H9 (cell line): ENCODE results near the gene SPECC1L. TPM values are rescaled to one million over a fixed set of nuclear protein-coding genes. Genes with fewer than 3 reads are reported as not detected.

Source experiments
- DNase-seq: peaks from one replicate; pipeline ENCODE4 v3.0.0-alpha.2; 2017
- H2AFZ ChIP-seq: one replicate; pipeline ENCODE4 v1.6.1; 2013; ENCODE audit warnings: mild to moderate bottlenecking, low read length, control low read depth, moderate library complexity
- H2AK5ac ChIP-seq: 2 replicates; pipeline ENCODE4 v1.6.1; 2013; ENCODE audit warnings: low read length, control low read depth, mixed read lengths; ENCODE audit not compliant: insufficient read length
- H2BK120ac ChIP-seq: one replicate; pipeline ENCODE4 v1.6.1; 2013; ENCODE audit warnings: low read depth, mild to moderate bottlenecking, low read length, control low read depth, inconsistent platforms; ENCODE audit not compliant: poor library complexity, severe bottlenecking
- H2BK12ac ChIP-seq: 2 replicates; pipeline ENCODE4 v1.6.1; 2013; ENCODE audit warnings: low read length, control low read depth, mixed read lengths, low read depth; ENCODE audit not compliant: insufficient read length
- H2BK15ac ChIP-seq: 2 replicates; pipeline ENCODE4 v1.6.1; 2013; ENCODE audit warnings: low read depth, low read length, control low read depth
- H2BK20ac ChIP-seq: one replicate; pipeline ENCODE4 v1.6.1; 2013; ENCODE audit warnings: low read depth, mild to moderate bottlenecking, low read length, control low read depth, inconsistent platforms; ENCODE audit not compliant: poor library complexity, severe bottlenecking
- H2BK5ac ChIP-seq: 2 replicates; pipeline ENCODE4 v1.6.1; 2013; ENCODE audit warnings: low read length, control low read depth, mixed read lengths; ENCODE audit not compliant: insufficient read length
- H3K14ac ChIP-seq: 2 replicates; pipeline ENCODE4 v1.6.1; 2013; ENCODE audit warnings: low read length, control low read depth; ENCODE audit not compliant: insufficient read depth
- H3K18ac ChIP-seq: 2 replicates; pipeline ENCODE4 v1.6.1; 2013; ENCODE audit warnings: low read depth, mild to moderate bottlenecking, mixed read lengths, low read length, control low read depth; ENCODE audit not compliant: insufficient read length
- H3K23ac ChIP-seq: 2 replicates; pipeline ENCODE4 v1.6.1; 2013; ENCODE audit warnings: low read length, control low read depth, mixed read lengths, low read depth; ENCODE audit not compliant: insufficient read length
- H3K23me2 ChIP-seq: 2 replicates; pipeline ENCODE4 v1.6.1; 2013; ENCODE audit warnings: low read depth, mild to moderate bottlenecking, mixed read lengths, low read length, control low read depth; ENCODE audit not compliant: insufficient read length, poor library complexity, severe bottlenecking
- H3K27ac ChIP-seq: 2 replicates; pipeline ENCODE4 v1.5.1; 2013; ENCODE audit warnings: low read length, control low read depth, mixed read lengths, low read depth; ENCODE audit not compliant: insufficient read length
- H3K27me3 ChIP-seq: 2 replicates; pipeline ENCODE4 v1.6.1; 2013; ENCODE audit warnings: low read length, control low read depth, inconsistent platforms; ENCODE audit not compliant: insufficient read depth
- H3K4ac ChIP-seq: 2 replicates; pipeline ENCODE4 v1.6.1; 2013; ENCODE audit warnings: low read depth, mild to moderate bottlenecking, control low read depth, inconsistent platforms, low read length, moderate library complexity
- H3K4me1 ChIP-seq: 2 replicates; pipeline ENCODE4 v1.6.1; 2013; ENCODE audit warnings: low read length, control low read depth, inconsistent platforms; ENCODE audit not compliant: insufficient read depth
- H3K4me2 ChIP-seq: 2 replicates; pipeline ENCODE4 v1.6.1; 2013; ENCODE audit warnings: low read length, control low read depth, mixed read lengths; ENCODE audit not compliant: insufficient read length, insufficient read depth
- H3K56ac ChIP-seq: 2 replicates; pipeline ENCODE4 v1.6.1; 2013; ENCODE audit warnings: low read depth, mild to moderate bottlenecking, mixed read lengths, low read length, control low read depth; ENCODE audit not compliant: insufficient read length
- H3K79me1 ChIP-seq: 2 replicates; pipeline ENCODE4 v1.6.1; 2013; ENCODE audit warnings: low read depth, mild to moderate bottlenecking, moderate library complexity, low read length, control low read depth, inconsistent platforms; ENCODE audit not compliant: insufficient read depth, poor library complexity, severe bottlenecking
- H3K79me2 ChIP-seq: 2 replicates; pipeline ENCODE4 v1.6.1; 2013; ENCODE audit warnings: low read length, control low read depth, inconsistent platforms; ENCODE audit not compliant: insufficient read depth
- H3K9ac ChIP-seq: 2 replicates; pipeline ENCODE4 v1.6.1; 2013; ENCODE audit warnings: low read length, control low read depth, mixed read lengths; ENCODE audit not compliant: insufficient read length; ENCODE audit errors: extremely low read depth
- H3K9me3 ChIP-seq: one replicate; pipeline ENCODE4 v1.6.1; 2013; ENCODE audit warnings: low read depth, low read length, inconsistent platforms; ENCODE audit not compliant: control insufficient read depth
- H3T11ph ChIP-seq: one replicate; pipeline ENCODE4 v1.6.1; 2013; ENCODE audit warnings: mild to moderate bottlenecking, low read length, control low read depth, inconsistent platforms
- H4K20me1 ChIP-seq: one replicate; pipeline ENCODE4 v1.6.1; 2013; ENCODE audit not compliant: control insufficient read depth, insufficient read length, insufficient read depth
- H4K5ac ChIP-seq: 2 replicates; pipeline ENCODE4 v1.6.1; 2013; ENCODE audit warnings: low read depth, mild to moderate bottlenecking, mixed read lengths, low read length, control low read depth; ENCODE audit not compliant: insufficient read length
- H4K8ac ChIP-seq: replicated peaks from 2 replicates; pipeline ENCODE4 v1.6.1; 2013; ENCODE audit warnings: low read length, control low read depth, mixed read lengths, low read depth; ENCODE audit not compliant: insufficient read length
- H4K91ac ChIP-seq: 2 replicates; pipeline ENCODE4 v1.6.1; 2013; ENCODE audit warnings: low read depth, mild to moderate bottlenecking, moderate library complexity, mixed read lengths, low read length, control low read depth; ENCODE audit not compliant: insufficient read length
- H3K27ac Mint-ChIP-seq, 3 experiments: 2 replicates in 2 of 3; 3 replicates in 1 of 3; pipeline ENCODE4 v1.8.0; 2020 to 2021; ENCODE audit warnings: mixed read lengths in 3 of 3, mild to moderate bottlenecking in 1 of 3, moderate library complexity in 1 of 3
- H3K27me3 Mint-ChIP-seq: 2 replicates; pipeline ENCODE4 v1.8.0; 2021; ENCODE audit warnings: low read depth, mild to moderate bottlenecking, moderate library complexity, mixed read lengths
- H3K36me3 Mint-ChIP-seq, 3 experiments: 2 replicates in 2 of 3; 3 replicates in 1 of 3; pipeline ENCODE4 v1.8.0; 2020 to 2021; ENCODE audit warnings: low read depth in 3 of 3, mixed read lengths in 3 of 3; ENCODE audit not compliant: insufficient read depth in 1 of 3
- H3K4me1 Mint-ChIP-seq, 2 experiments: 2 replicates each; pipeline ENCODE4 v1.8.0; 2020; ENCODE audit warnings: mixed read lengths in 2 of 2
- H3K4me3 Mint-ChIP-seq, 2 experiments: 2 replicates in 1 of 2; 3 replicates in 1 of 2; pipeline ENCODE4 v1.8.0; 2020 to 2021; ENCODE audit warnings: mild to moderate bottlenecking in 2 of 2, mixed read lengths in 2 of 2, moderate library complexity in 1 of 2
- H3K9me3 Mint-ChIP-seq, 2 experiments: 2 replicates in 1 of 2; 3 replicates in 1 of 2; pipeline ENCODE4 v1.8.0; 2020; ENCODE audit warnings: mild to moderate bottlenecking in 2 of 2, mixed read lengths in 2 of 2, moderate library complexity in 1 of 2
- whole genome bisulfite sequencing: extraction: QIAGEN DNeasy Blood & Tissue Kit; methylation state at CpG from one replicate; pipeline ENCODE4 v1.1.7; 2013; ENCODE audit warnings: missing lambda C conversion rate, low lambda C conversion rate, mixed read lengths; ENCODE audit not compliant: insufficient read length; ENCODE audit errors: extremely low coverage; 5-methylcytosine and 5-hydroxymethylcytosine counted together
- total RNA-seq: library from RNA; stranded (reverse); gene quantifications from 2 replicates; pipeline ENCODE4 v1.2.1, GENCODE V29; 2021
- TF ChIP-seq, protein P1 (sequence below): fragments of 200-600 bp; sonication (generic); conservative IDR thresholded peaks from 3 replicates; pipeline ENCODE4 v1.8.0; 2021; ENCODE audit warnings: antibody characterized with exemption, mild to moderate bottlenecking

Gene SPECC1L
- total RNA-seq, 1 experiment from 2014 or later = 57.1 TPM

DNA sequence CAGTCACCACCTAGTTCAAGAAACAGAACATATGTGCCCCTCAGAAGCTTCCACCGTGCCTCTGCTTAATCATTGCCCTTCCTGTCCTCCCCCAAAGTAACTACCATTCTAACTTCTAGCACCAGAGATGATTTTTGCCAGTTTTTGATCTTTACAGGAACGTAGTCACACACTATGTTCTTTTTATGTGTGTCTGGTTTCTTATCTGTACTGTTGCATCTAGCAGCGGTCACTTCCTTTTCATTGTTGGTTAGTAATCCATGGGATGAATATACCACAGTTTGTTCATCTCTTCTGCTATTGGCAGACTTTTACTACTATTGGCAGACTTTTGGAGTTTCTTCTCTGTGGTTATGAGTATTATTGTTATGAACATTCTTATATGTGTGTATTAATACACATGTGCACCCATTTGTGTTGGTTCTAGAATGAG lies 34.6 kb downstream of the SPECC1L start:
- no peak overlapping the region for H2BK120ac ChIP-seq
- H3K56ac ChIP-seq = no peak overlapping the region
- no peak overlapping the region for H2BK12ac ChIP-seq
- H3K79me1 ChIP-seq = peaks cover 5% of the 10 kb centered on the region
- no peak overlapping the region for H4K91ac ChIP-seq
- no peak overlapping the region for H2BK20ac ChIP-seq
- H3K27ac Mint-ChIP-seq = no peak overlapping the region
- no peak overlapping the region for H2BK15ac ChIP-seq
- peaks cover 2% of the 10 kb centered on the region for H3K79me2 ChIP-seq
- H3K9me3 Mint-ChIP-seq = peaks cover 6 to 7% of the 10 kb centered on the region in 2 experiments; a peak in 3 of 5 replicates
- H4K5ac ChIP-seq = no peak overlapping the region
- no peak overlapping the region for H3T11ph ChIP-seq
- no peak overlapping the region for H2BK5ac ChIP-seq
- H3K4me1 ChIP-seq = no peaks in the 10 kb centered on the region; the same call in 1 of the 2 replicates
- no peaks in the 10 kb centered on the region for H3K27me3 ChIP-seq
- H3K23me2 ChIP-seq = no peaks in the 10 kb centered on the region
- TF ChIP-seq, protein P1, sequence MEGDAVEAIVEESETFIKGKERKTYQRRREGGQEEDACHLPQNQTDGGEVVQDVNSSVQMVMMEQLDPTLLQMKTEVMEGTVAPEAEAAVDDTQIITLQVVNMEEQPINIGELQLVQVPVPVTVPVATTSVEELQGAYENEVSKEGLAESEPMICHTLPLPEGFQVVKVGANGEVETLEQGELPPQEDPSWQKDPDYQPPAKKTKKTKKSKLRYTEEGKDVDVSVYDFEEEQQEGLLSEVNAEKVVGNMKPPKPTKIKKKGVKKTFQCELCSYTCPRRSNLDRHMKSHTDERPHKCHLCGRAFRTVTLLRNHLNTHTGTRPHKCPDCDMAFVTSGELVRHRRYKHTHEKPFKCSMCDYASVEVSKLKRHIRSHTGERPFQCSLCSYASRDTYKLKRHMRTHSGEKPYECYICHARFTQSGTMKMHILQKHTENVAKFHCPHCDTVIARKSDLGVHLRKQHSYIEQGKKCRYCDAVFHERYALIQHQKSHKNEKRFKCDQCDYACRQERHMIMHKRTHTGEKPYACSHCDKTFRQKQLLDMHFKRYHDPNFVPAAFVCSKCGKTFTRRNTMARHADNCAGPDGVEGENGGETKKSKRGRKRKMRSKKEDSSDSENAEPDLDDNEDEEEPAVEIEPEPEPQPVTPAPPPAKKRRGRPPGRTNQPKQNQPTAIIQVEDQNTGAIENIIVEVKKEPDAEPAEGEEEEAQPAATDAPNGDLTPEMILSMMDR = no peak
- no peak overlapping the region for H3K4me3 Mint-ChIP-seq
- H4K20me1 ChIP-seq = no peaks in the 10 kb centered on the region
- H3K18ac ChIP-seq = no peak overlapping the region
- no peak overlapping the region for H2AFZ ChIP-seq
- no peaks in the 10 kb centered on the region for H3K27me3 Mint-ChIP-seq
- H3K4me2 ChIP-seq = no peak overlapping the region
- H3K4me1 Mint-ChIP-seq = no peaks in the 10 kb centered on the region
- no peak overlapping the region for H3K23ac ChIP-seq
- H2AK5ac ChIP-seq = no peak overlapping the region
- no peak overlapping the region for H3K4ac ChIP-seq
- no peak overlapping the region for H3K14ac ChIP-seq
- peaks cover 43 to 61% (median 47%) of the 10 kb centered on the region in 3 experiments for H3K36me3 Mint-ChIP-seq
- no peaks in the 10 kb centered on the region for H3K9me3 ChIP-seq
- H3K27ac ChIP-seq = no peak overlapping the region
- WGBS = no CpG with 5 or more reads among the region's 3 CpGs
- no peak for DNase-seq
- no peak overlapping the region for H3K9ac ChIP-seq
- H4K8ac ChIP-seq = no peak overlapping the region
